DMS153 (cell line): ENCODE data around the gene UTP4.
"Not testable (repeated sequence)": the region's sequence is repeated elsewhere in the genome, so short reads cannot be mapped to it uniquely, and the experiment has no call there.

Experiments used
- DNase-seq: peaks from one replicate; lab custom pipeline; 2025; lab: John Stamatoyannopoulos, UW

The UTP4 gene

DNA sequence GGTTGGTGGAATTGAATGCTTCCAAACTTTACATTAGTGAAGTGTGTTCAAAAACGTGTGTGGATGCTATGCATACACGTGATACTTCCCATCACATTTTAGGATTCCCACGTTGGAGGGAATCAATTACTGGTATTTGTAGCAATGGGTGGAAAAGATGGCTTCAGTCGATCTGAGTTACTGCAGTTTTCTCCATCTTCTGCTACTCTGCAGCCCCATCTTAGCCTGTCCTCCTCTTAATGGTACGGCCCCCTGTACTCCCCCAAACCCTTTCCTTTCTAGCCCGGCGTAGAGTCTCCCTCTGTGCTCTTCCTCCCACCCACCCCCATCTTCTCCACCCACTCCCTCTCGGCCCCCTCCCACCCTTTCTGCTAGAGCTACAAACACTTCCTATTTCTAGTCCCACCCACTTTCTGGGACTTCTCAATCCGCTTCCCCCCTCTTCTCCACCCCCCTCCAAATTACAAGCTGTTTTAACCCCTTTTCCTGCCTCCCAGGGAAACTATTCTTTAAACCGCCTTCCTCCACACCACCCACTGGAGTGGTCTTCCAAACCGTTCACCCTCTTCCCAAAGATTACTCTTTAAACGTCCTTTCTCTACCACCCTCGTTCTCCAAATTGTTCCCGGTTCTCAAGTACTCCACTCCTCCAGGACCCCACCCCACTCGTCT, 1.1 kb upstream of the UTP4 start:
- no peak for DNase-seq

DNA sequence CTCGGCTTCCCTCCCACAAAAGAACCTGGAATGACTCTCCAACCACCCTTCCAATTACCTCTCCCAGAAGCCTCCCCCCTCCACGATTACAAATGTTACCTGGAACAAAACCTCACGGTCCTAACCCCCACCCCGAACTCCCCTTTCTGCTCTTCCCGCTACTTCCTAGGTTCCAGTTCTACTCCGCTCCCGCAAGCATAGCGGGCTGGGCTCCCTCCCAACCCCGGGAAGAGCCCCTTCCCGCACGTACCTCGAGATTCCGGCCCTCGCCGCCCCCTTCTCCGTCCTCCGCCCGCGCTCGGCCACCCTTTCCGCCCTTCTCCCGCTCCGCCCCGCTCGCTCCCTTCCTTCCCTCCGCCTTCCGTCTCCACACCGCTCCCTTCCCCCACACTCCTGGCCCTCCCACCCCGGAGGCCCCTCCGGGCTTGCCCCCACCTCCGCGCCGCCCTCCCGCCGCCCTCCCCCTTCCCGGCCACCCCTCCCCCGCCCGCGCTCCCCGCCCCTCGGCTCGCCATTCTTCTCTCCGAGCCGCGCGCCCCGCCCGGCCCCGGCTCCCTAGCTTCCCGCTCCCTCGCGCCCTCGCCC, 518 bp upstream of the UTP4 start:
- DNase-seq = peak; percentile 31

DNA sequence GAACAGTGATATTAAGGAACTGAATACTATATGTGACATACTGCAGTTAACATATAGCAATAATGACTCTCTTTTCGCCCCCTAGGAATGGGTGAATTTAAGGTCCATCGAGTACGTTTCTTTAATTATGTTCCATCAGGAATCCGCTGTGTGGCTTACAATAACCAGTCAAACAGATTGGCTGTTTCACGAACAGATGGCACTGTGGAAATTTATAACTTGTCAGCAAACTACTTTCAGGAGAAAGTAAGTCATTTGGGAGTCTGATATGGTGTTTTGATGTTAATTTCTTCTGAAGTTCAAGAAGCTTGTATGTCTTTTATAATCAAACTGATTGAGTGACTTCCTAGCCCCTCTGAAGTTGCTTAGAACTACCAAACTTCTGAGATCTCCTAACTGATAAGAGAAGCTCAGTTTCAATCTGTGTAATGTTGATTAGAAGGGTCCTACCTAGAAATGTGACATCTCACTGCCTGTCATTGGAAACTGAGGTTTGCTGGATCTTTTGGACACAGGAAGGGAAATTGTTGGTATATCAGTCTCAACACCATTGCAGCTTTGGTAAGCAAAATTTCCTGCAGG, 1.0 kb downstream of the UTP4 start:
- DNase-seq = no peak

- no peak for DNase-seq
Measured at GRCh38 chr16:69138608-69139007, 6.2 kb downstream of the UTP4 start.

GRCh38 chr16:69139464-69139863, 7.0 kb downstream of the UTP4 start:
- not testable (repeated sequence) for DNase-seq

GRCh38 chr16:69141014-69141413, 8.6 kb downstream of the UTP4 start:
- DNase-seq = no peak

DNA sequence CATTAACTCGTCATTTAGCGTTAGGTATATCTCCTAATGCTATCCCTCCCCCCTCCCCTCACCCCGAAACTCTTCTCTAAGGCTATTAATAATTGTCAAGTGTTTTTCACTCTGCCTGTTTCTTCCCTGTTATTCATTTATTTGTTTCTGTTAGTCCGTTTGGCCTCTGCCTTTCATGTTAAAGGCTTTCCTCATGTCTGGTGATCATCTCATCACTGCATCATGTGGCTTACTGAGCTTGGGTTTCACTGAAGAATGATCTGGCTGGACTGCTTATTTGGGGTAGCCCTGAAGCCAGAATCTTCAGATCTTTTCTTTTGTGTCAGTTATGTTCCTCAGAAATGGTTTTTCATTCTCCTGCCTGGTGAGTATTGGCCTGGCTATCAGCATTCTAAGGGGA, 9.5 kb downstream of the UTP4 start:
- DNase-seq = no peak

- DNase-seq = no peak
Measured at GRCh38 chr16:69143116-69143515, 10.7 kb downstream of the UTP4 start.

- no peak for DNase-seq
Measured at GRCh38 chr16:69145658-69146057, 13.2 kb downstream of the UTP4 start.

GRCh38 chr16:69149621-69150020, 17.2 kb downstream of the UTP4 start:
- not testable (repeated sequence) for DNase-seq

DNA sequence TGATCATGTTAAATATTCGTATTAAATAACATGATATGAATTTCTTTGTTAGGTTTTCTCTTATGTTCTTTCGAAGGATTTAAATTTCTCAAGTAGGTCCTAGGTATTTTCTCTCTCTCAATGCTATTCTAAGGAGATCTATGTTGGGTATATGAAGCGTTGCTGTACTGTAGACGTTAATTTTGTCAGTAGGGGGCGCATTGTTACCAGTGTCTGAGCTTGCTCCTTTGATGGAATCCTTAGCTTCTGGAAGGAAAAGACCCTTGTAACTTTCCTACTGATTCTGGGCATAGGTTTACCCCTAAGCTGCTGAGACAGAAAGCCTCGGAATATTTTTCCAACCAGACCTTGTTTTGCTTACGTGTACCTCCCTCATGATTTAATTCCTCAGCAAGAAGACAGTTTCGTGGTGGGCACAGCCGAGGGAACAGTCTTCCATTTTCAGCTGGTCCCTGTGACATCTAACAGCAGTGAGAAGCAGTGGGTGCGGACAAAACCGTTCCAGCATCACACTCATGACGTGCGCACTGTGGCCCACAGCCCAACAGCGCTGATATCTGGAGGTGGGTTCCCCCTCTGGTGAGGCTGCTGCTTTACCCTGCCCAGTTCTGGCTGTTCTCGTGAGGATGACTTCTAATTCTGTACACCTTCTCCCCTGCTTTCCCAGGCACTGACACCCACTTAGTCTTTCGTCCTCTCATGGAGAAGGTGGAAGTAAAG, 17.9 kb downstream of the UTP4 start:
- DNase-seq = peak; percentile 19

DNA sequence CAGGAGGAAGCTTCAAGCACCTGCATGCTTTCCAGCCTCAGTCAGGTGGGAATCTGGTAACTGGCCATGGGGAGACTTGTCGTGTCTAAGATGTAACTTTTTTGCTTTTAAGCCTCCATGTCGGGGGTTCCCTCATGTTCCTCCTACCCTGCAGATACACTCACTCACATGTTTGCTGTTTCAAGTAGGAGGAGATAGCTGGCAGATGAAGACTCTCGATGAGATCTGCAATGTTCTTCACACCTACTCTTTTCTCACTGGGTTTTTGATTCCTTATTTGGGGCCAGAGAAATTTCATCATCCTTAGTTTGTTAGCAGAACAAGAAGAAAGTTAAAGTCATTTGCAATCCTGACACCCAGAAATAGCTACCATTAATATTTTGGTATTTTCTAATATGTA, 24.7 kb downstream of the UTP4 start:
- DNase-seq = no peak

GRCh38 chr16:69160192-69160591, 27.7 kb downstream of the UTP4 start:
- DNase-seq = no peak

DNA sequence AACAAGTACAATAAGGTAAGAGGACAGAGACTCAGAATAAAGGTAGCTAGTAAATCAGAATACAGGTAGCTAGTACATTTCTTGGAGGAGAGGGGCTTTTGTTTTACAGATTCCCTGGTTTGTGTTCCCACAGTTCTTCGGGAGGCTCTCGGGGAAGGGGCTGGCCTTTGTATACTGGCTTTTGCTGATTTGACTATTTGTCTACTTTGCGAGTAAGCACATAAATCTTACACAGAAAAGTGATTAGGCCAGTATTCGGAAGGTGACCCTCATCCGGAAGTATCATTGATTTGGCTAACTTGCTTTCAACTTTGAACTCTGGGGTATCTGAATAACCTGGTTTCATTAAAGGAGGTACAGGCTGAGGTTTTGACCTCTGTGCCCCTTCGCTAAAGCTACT, 33.1 kb downstream of the UTP4 start:
- DNase-seq = no peak

GRCh38 chr16:69166221-69166833, 33.9 kb downstream of the UTP4 start:
- no peak for DNase-seq

GRCh38 chr16:69166946-69167930, 34.8 kb downstream of the UTP4 start:
- DNase-seq = no peak

- no peak for DNase-seq
Measured at GRCh38 chr16:69169051-69169450, 36.6 kb downstream of the UTP4 start.

DNA sequence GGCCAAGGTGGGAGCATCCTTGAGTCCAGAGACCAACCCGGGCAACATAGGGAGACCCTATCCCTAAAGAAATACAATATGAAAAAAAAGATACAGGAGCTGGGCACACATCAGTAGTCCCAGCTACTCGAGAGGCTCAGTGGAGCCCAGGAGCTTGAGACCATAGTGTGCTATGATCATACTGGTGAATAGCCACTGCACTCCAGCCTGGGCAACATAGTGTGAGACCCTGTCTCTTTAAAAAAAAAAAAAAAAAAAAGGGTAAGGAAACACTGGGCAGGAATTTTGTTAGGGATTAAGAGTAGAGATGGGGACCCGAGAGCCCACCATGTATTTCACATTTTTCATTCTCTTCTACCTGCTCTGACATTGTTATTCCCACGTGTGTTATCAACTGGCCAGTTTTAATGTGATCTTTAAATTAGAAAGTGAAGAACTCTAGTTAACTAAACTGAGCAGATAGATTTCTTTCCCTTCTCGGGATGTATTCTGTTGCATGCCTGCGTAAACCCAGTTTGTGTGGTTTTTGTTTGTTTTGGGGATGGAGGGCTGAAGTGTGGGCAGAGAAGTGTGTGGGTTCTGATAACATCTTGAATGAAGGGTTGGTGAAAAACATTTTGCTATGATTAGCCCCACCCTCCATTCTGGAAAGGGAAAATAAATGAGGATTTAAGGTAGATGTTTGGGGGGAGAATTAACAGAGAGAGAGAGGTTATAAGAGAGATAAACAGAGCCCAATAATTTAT, 37.3 kb downstream of the UTP4 start:
- no peak for DNase-seq

GRCh38 chr16:69171325-69172084, 39.1 kb downstream of the UTP4 start:
- DNase-seq = no peak
